8988T (cell line): Measurements from ENCODE around the gene PGBD5.

Source experiments
- DNase-seq: peaks from one replicate; pipeline ENCODE4 v3.0.0; 2011

Gene PGBD5

DNA sequence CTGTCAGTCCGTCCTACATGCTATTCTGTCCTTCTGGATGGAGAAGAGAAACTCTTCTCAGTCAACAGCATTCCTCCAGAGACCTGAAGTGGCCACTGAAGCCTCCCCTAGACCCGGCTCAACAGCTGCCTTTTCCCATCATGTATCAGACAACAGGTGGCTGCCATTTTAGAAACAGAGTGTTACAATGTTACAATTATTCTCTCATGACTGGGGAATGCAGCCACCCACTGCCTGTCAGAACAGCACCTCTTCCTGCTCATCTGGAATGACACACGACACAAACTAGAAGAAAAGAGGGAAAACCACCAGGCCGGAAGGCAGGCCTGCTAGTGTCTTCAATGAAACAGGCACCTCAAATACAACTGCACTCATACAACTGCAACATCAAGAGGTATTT, 105.3 kb downstream of the PGBD5 start:
- no peak for DNase-seq

DNA sequence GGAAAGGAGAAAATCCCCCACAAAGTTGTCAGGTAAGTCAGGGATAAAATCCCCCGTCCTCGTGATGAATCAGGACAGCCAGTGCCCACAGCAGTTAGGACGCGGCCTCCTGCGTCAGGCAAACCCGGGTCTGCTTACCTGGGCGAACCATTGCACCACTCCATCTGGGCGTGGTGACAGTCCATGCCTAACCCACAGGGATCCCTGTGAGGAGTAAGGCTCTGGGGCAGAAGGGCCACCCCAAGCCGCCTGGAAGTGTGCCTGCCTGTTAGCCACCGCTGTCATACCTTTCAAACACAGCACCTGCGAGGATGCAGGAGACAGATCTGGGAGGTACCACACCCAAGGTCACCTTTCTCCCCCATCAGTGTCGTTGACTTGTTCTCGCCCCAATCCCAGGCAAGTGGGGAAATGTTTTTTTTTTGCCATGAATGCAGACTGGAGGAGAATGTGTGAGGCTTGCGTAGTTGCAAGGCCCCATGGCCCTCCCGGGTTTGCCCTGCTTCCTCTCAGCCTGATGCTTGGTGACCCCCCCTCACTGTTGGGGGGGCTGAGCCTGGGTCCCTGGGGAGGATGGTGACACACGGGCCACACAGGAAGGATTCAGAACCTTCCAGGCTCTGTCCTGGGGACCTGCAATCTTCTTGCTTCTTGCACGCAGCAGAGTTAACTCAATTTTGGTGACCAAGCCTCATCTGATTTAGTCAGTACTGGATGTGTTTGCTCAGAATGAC, 107.0 kb downstream of the PGBD5 start:
- no peak for DNase-seq

DNA sequence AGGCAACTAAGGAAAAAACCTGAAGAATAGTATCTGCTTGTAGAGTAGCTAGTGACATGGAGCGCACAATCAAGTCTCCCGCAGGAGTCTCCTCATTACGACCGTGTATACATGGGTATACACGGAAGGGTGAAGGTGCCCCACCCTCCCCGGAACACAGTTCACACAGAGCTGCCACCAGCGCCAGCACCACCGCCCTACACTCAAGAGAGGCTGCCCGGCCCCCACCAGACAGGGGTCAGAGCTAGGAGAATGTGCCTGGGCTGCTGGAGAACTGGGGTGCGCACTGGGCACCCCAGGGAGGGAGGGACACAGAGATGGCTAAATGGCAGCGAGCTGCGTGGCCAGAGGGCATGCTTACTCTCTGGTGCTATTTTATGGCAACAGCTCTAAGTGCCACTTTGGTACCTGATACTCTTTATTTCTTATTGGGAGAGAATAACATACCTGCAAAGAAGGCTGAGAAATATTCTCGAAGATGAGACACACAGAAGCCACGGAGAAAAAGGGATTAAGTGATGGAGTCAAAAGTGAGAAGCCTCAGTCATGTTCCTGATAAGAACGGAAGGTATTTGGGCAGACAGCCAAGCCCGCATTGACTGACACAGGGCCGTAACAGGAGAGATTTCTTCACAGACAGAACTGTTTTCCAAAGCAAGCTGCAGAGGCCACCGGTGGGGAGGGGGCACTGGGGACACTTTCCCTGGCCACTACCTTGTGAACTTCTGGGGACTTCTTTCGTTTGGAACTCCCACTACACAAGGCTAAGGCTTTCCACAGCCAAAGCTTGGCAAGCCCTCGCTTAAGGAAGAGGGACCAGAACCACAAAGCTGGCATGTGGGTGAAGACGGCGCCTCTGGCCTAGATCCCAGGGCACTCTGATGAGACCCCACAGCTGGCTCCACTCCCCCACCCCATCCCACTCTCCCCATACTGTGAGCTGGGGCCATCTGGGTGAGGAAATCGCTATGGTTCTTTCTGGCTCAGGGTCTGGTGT, 108.0 kb downstream of the PGBD5 start:
- no peak for DNase-seq

DNA sequence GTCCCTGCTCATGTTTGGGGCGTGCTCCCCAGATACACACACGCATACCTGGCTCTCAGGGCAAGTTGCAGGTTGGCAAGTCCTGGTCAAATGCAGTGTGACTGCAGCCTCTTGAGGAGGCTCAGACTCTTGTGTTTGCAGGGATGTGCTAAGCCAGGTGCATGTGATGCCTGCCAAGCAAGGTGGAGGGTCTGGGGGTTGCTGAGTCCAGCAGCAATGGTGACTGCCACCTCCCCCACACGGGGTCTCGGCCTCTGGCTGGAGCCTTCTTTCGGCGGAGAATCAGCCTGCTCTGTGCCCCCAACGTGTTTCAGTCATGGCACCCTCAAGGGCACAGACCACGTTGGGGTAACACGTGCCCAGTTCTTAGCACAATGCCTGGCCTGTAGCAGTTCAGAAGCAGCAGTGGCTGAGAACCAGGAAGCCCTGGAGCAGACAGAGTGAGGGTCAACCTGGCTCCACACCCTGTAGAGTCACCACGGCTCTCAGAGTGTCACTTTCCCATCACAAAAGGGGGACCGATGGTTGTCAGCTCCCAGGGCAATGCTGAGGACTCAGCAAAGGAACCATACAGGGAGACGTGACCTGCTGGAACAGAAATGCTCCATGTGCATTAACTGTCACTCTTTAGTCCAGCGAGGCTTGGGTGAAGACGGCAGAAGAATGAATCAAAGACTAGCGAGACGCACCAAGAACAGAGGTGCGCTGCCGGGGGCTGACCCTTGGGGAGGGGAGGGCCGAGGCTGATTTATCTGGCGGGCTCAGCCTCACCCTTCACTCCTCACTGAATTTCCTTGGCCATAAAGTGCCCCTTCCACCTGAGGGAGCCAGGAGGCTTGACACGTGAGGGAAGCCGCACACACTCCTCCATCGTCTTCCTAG, 109.0 kb downstream of the PGBD5 start:
- DNase-seq, result no peak

DNA sequence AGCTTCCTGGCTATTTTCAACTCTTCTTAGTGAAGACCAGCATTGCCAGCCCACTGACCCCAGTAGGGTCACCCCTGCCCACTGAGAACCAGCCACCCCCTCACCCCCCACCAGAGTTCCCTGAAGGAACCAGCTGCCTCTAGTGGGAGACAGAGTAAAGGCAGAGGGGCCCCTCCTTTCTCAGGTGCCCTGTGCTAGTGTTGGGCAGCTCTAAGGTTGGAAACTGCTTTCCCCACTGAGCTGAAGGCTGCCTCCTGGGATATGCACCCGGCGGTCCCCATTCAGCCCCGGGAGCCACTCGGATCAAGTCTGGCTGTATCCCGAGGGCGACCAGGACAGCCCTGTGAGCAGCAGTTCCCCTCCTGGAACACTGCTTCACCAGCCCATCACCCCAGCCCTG, 111.0 kb downstream of the PGBD5 start:
- no peak for DNase-seq

DNA sequence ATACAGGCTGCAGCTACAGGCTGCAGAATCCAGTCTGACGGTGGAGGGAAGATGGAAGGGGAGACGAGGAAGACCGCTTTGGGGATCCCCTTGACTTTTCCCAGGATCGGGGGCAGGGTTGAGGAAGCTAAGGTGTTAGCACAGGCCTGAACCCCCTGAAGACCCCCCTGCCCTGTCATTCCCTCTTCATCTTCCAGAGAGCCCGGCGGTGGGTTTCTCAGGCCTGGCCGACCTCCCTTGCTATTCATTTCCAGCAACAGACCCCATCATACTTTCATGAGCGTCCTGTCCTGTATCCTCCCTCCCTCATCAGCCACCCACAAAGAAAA, 112.0 kb downstream of the PGBD5 start:
- no peak for DNase-seq

DNA sequence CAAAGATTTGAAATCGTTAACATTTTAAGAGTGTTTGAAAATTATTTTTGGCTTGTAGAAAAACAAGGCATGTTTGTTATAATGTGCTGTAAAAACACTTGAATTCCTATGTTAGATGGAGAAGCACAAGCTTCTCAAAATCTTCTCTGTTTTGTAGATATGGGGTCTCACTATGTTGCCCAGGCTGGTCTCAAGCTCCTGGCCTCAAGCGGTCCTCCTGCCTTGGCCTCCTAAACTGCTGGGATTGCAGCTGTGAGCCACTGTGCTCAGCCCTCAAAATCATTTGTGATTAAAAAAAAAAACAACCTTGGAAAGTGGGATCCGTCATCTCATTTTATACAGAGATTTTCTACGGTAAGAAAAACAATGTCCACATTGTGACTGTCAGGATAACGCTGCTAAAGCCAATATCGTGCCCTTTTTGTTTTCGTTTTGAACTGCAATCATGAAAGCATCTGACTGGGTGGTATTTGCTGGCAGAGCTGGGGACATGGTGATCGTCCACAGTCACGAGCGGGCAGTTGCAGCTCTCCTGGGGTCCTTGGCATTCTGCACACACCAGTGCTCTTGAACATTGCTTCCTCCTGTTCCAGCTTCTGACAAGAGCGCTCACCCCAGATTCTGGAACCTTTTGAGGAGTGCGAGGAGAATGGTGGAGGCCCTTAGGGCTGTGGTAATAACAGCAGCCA, 112.5 kb downstream of the PGBD5 start:
- DNase-seq, result no peak

DNA sequence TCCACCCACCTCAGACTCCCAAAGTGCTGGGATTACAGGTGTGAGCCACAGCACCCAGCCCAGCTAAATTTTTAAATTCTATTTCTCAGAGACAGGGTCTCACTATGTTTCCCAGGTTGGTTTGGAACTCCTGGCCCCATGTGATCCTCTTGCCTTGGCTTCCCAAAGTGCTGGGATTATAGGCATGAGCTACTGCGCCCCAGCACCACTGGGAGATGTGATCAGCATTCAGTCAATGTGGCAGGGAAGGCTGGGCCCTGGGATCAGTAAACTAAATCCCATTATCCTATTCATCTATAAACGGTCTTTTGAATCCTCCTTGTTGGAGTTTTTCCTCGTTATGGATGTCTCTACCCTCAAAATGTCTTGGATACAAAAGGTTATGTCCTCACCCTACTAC, 113.5 kb downstream of the PGBD5 start:
- DNase-seq, result no peak

DNA sequence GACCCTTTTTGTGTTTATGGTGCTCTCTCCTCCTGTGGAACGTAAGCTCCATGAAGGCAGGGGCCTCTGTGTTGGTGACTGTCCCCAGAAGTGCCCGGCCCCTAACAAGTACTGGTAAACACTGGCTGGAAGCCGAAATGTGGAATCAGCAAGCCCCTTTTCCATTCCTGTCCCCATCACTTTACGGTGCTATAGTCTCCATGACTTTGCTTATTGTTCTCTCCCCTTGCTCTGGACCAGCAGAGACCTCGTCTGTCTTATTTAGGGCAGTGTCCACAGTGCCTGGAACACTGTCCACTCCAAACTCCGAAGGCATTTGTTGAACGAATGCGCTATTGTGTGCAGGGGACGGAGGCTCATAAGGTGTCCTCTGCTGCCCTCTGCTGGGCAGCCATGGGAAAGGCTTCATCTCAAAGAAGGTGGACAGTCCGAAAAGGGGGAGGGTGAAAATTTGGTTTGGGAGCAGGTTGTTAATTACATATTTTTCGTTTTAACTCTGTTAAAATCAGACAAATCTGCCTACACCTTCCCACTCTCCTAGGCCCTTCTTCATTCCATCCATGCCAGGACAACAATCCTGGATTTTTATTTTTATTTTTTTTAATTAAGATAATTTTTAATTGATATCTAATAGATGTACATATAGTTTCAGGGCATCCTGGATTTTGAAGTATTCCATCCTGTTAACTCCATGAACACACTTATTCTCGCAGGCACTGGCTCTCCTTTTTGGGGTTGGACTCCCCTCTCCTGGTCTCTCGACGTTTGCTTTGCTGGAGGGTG, 115.6 kb downstream of the PGBD5 start:
- DNase-seq, result peak; percentile 77

DNA sequence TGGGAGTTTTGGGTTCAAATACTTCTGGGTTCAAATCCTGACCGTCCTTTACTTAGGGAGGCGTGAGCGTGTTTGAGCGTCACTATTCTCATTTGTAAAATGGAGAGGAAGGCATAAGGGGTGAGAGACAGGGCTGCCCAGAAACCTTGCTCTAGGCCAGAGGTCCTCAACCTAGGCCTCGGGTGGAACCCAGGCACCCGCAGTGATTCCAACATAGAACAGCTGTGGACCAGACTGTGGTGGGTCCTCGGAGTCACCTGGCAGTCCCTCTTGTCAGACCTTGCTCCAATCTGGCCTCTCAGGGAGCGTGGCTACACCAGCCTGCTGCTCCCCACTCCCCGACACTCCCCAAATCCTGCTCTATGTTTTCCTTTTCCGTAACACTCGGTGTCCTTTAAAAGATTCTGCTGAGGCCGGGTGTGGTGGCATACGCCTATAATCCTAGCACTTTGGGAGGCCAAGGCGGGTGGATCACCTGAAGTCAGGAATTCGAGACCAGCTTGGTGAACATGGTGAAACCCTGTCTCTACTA, 116.4 kb downstream of the PGBD5 start:
- DNase-seq, result no peak

DNA sequence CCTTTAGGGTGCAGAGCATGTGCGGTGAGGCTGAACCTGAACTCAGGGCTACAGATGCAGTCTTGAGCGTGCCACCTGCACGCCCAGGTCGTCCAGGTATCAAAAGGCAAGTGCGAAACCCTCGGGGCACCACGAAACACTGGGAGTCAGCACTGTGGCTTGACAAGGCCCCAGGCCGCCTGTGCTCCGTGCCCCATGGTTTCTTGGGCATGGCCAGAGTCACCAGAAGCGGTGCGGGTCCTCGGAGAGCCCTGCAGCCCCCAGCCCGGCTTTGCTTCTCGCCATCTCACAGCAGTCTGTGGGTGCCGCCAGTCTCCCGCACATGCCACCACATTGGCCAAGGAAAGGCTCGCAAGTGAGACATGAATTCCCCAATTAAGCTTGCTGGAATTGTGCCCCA, 117.3 kb downstream of the PGBD5 start:
- no peak for DNase-seq

DNA sequence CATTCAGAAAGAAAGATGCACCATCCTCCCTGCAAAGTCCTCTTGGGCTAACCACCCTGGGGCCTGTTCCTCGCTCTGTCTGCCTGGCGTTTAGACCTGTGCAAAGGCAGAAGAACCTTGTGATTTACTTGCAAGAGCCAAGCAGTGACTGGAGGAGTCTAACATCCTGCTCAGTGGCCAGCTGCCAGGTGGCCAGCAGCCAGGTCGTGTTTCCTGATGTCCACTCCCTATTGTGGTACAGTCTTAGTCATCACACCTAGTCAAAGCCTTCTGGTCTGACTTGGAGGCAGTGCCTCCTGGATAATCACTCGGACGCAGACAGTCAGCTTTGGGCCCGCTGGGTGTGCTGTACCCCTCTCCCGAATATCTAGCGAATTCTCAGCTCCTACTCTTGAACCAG, 118.1 kb downstream of the PGBD5 start:
- DNase-seq, result no peak

DNA sequence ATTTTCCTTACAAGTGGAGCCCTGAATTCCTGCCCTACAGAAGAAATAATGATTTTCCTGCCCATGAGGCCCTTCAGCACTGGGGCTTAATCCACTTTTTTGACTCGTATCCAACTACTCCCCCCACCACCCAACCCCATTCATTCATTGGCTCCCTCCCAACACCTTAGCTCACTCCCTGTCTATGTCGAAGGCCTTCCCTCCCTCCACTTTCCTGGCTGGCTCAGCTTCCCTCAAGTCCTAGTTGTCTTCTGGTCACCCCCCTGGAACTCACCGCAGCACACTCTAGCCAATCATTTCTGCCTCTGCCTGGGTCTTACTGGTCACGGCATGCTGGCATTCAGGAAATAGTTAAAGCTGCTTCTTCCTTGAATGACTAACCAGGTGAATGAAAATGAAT, 118.9 kb downstream of the PGBD5 start:
- DNase-seq, result no peak

DNA sequence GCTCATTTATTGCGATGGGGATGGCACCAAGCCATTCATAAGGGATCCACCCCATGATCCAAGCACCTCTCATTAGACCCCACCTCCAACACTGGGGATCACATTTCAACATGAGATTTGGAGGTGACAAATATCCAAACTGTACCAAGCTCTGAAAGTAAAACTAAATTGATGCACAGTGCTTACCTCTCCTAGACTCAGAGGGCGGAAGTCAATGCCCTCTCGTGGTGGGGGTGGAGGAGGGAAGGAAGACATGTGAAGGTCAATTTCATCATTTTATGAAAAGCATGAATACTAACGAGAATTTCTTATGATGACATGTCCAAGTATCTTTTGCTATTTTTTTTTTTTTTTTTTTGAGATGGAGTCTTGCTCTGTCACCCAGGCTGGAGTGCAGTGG, 120.0 kb downstream of the PGBD5 start:
- no peak for DNase-seq

DNA sequence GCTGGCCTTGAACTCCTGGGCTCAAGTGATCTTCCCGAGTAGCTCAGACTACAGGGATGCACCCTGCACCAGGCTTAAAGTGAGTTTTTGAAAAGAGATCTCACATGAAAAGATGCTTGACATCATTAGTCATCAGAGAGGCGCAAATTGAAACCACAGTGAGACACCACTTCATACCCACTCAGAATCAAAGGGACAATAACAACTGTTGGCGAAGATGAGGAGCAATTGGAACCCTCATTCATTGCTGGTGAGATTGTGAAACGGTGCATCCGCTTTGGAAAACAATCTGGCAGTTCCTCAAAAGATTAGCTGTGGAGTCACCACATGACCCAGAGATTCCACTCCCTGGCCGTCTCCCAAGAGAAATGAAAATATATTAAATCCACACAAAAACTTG, 122.3 kb downstream of the PGBD5 start:
- no peak for DNase-seq

DNA sequence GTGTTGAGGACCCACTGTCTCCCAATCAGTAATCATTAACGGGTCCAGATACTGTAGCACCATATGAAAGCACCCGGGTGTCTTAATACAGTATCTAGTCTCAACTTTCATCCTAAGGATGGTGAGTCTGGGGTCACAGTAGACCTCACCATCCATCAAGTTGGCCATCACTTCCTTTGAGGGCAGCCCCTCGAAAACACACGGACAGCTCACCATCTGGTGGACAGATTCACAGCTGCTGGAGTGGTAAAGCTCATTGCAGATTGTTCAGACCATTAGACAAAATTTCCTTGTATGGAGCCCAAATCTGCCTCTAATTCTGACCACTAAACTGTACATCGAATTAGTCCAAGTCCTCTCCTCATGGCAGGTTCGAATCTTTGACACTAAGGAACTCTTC, 123.1 kb downstream of the PGBD5 start:
- DNase-seq, result no peak

DNA sequence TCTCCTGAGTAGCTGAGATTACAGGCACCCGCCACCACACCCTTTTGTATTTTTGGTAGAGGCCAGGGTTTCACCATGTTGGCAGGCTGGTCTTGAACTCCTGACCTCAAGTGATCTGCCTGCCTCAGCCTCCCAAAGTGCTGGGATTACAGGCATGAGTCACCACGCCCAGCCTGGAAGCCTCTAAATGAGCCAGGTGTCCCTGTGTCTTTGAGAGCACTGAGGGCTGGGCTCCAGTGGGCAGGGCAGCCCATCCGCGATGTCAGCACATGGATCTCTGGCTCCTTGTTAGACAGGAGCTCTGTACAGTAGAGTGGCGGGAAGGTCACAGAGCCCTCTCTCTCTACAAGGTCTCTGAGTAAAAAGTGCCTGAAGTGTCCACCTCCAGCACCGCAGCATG, 124.3 kb downstream of the PGBD5 start:
- no peak for DNase-seq

DNA sequence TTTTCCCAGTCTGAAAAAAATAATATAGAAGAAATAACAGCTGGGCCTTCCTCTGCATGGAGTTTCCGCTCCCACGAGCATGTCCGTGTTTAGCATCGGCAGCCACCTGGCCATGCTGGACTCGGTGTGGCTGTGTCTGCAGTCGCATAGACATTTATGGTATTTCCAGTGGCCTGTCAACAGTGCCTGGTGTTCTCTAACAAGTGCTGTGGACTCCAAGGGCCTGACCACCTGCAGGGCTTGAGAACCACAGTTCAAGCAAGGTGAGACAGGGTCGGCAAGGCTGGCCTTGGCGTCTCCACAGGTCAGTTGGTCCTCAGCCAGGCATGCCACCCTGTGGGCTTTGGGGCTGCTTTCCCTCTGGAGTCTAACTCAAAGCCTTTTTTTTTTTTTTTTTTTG, 124.8 kb downstream of the PGBD5 start:
- no peak for DNase-seq

DNA sequence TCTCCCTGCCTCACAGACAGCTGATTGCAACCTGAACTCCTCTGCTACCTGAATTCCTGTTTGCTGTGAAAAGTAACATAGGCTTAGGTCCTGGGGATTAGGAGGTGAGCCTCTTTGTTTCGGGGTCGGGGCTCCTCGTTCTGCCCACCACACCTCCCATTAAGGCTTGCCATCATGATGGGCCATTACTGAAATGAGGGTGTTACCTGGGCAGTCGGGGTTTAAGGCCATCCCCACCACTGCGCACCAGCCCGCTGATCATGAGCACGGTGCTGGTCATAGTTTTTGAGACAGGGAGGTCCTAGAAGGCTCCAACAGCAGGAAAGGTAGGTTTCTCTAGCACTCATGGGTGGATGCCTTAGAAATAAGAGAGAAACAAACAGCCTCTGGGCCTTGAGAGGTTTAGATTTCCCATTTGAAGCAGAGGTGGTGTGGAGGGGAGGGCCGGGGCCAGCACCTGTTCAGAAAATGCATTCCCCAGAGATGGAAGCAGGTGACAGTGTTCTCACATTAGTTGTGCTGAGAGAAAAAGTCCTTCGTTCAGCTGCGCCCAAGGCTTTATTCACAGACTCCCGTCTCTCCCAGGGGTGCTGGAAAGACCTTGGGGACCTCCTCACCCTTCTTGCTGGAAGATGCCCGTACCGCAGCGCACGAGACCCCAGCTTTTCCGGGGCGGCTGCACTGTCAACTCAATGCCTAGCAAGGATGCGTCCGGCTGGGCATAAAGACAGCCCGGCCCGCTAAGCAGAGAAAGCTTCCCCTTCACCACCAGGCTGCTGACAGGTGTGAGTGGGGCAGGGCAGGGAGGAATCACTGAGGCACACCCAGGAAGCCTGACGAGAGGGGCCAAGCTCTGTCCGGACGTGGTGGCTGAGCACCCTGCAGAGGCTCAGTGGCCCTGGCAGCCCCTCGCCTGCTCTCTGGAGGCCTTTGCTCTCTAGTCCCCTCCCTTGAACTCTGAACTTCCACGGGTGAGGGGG, 125.5 kb downstream of the PGBD5 start:
- no peak for DNase-seq
